Large intestine (tissue), 3 donors: Measurements from ENCODE around the gene JMJD8. TPM values are rescaled to one million over a fixed set of nuclear protein-coding genes. Genes with fewer than 3 reads are reported as not detected.

Experiments
- DNase-seq, 2 donors: peaks; one replicate each; pipeline versions ENCODE4 v3.0.0 to v3.0.0-alpha.2; 2013
- H3K27ac ChIP-seq: one replicate; pipeline ENCODE4 v1.5.1; 2013; ENCODE audit warnings: low read length
- H3K27me3 ChIP-seq: 2 replicates; pipeline ENCODE4 v1.6.1; 2013; ENCODE audit warnings: low read length; ENCODE audit not compliant: control insufficient read depth, insufficient read depth
- H3K36me3 ChIP-seq: 2 replicates; pipeline ENCODE4 v1.6.1; 2013; ENCODE audit warnings: low read length; ENCODE audit not compliant: control insufficient read depth, insufficient read depth
- H3K4me1 ChIP-seq: one replicate; pipeline ENCODE4 v1.6.1; 2013; ENCODE audit warnings: low read length; ENCODE audit not compliant: control insufficient read depth, insufficient read depth
- H3K4me3 ChIP-seq: one replicate; pipeline ENCODE4 v1.5.1; 2013; ENCODE audit warnings: low read length
- H3K9me3 ChIP-seq: one replicate; pipeline ENCODE4 v1.6.1; 2013; ENCODE audit warnings: mild to moderate bottlenecking, low read depth, low read length, moderate library complexity; ENCODE audit not compliant: control insufficient read depth
- WGBS: methylation state at CpG from one replicate; pipeline ENCODE4 v1.1.5; 2013; ENCODE audit warnings: low lambda C conversion rate; ENCODE audit not compliant: insufficient coverage; 5-methylcytosine and 5-hydroxymethylcytosine counted together
- polyA plus RNA-seq: library from polyadenylated mRNA; unstranded; fragments of 120-200 nt; gene quantifications from one replicate; pipeline ENCODE4 v1.2.1, GENCODE V29; 2013

The JMJD8 gene
- polyA plus RNA-seq, 1 donor: 38.9 TPM

GRCh38 chr16:635573-636205, 48.4 kb downstream of the JMJD8 start:
- Histone ChIP-seq H3K9me3 (peaks cover 3% of the 10 kb centered on the region), H3K36me3 (peaks cover 8% of the 10 kb centered on the region), H3K27ac (peak overlapping the region; percentile 97), H3K4me1 (peaks cover 22% of the 10 kb centered on the region), H3K27me3 (peaks cover 3% of the 10 kb centered on the region), H3K4me3 (peak overlapping the region; percentile 78)
- peak in 1 of 2 donors; percentile 17 for DNase-seq
- no CpG with 5 or more reads among the region's 55 CpGs for WGBS

- Histone ChIP-seq H3K4me3 (peak overlapping the region; percentile 78), H3K9me3 (peaks cover 3% of the 10 kb centered on the region), H3K27ac (no peak overlapping the region), H3K27me3 (peaks cover 3% of the 10 kb centered on the region), H3K36me3 (peaks cover 8% of the 10 kb centered on the region), H3K4me1 (peaks cover 25% of the 10 kb centered on the region)
- DNase-seq: no peak
- WGBS: no CpG with 5 or more reads among the region's 7 CpGs
Measured at GRCh38 chr16:634996-635395, 49.1 kb downstream of the JMJD8 start.

GRCh38 chr16:634051-634670, 50.0 kb downstream of the JMJD8 start:
- Histone ChIP-seq H3K9me3 (peaks cover 3% of the 10 kb centered on the region), H3K4me1 (peaks cover 30% of the 10 kb centered on the region), H3K27ac (no peak overlapping the region), H3K4me3 (no peak overlapping the region), H3K36me3 (peaks cover 11% of the 10 kb centered on the region), H3K27me3 (peaks cover 3% of the 10 kb centered on the region)
- no CpG with 5 or more reads among the region's 22 CpGs for WGBS
- DNase-seq: no peak

- Histone ChIP-seq H3K9me3 (peaks cover 3% of the 10 kb centered on the region), H3K36me3 (peaks cover 16% of the 10 kb centered on the region), H3K4me3 (no peak overlapping the region), H3K27me3 (peaks cover 3% of the 10 kb centered on the region), H3K4me1 (peaks cover 30% of the 10 kb centered on the region), H3K27ac (no peak overlapping the region)
- whole genome bisulfite sequencing: no CpG with 5 or more reads among the region's 74 CpGs
- no peak for DNase-seq
Measured at GRCh38 chr16:633336-634050, 50.6 kb downstream of the JMJD8 start.

GRCh38 chr16:632486-633335, 51.4 kb downstream of the JMJD8 start:
- Histone ChIP-seq H3K9me3 (peaks cover 3% of the 10 kb centered on the region), H3K4me1 (peaks cover 28% of the 10 kb centered on the region)
- WGBS: no CpG with 5 or more reads among the region's 67 CpGs

GRCh38 chr16:631808-632358, 52.3 kb downstream of the JMJD8 start:
- 9% methylated on average over 2 of the region's 9 CpGs for WGBS
- Histone ChIP-seq H3K4me1 (peaks cover 22% of the 10 kb centered on the region), H3K27ac (no peak overlapping the region), H3K9me3 (peaks cover 3% of the 10 kb centered on the region), H3K36me3 (peaks cover 30% of the 10 kb centered on the region), H3K27me3 (peaks cover 3% of the 10 kb centered on the region), H3K4me3 (no peak overlapping the region)
- no peak for DNase-seq

More at GRCh38 chr16:632486-633335, 51.4 kb downstream of the JMJD8 start:
- DNase-seq: no peak
- Histone ChIP-seq H3K4me3 (no peak overlapping the region), H3K27ac (no peak overlapping the region), H3K36me3 (peaks cover 22% of the 10 kb centered on the region), H3K27me3 (peaks cover 3% of the 10 kb centered on the region)

Other genes starting within 250 kb of the JMJD8 start
- gene CAPN15, start 156.6 kb downstream of the JMJD8 start, polyA plus RNA-seq: 45.6 TPM
- not detected for gene PRR35, start 123.9 kb downstream of the JMJD8 start, polyA plus RNA-seq
- gene NHLRC4, start 117.3 kb downstream of the JMJD8 start, polyA plus RNA-seq: 2.0 TPM
- gene PIGQ, start 114.4 kb downstream of the JMJD8 start, polyA plus RNA-seq: 23.6 TPM
- gene RAB40C, start 94.3 kb downstream of the JMJD8 start, polyA plus RNA-seq: 27.1 TPM
- gene WFIKKN1, start 53.3 kb downstream of the JMJD8 start, polyA plus RNA-seq: 1.6 TPM
- gene METTL26, start 48.0 kb downstream of the JMJD8 start, polyA plus RNA-seq: 59.1 TPM
- gene MCRIP2, start 42.5 kb downstream of the JMJD8 start, polyA plus RNA-seq: 43.3 TPM
- gene WDR90, start 35.0 kb downstream of the JMJD8 start, polyA plus RNA-seq: 43.9 TPM
- gene RHOT2, start 16.2 kb downstream of the JMJD8 start, polyA plus RNA-seq: 105 TPM
- 2.6 TPM for gene RHBDL1, start 8.7 kb downstream of the JMJD8 start, polyA plus RNA-seq
- 65.9 TPM for gene STUB1, start 3.9 kb downstream of the JMJD8 start, polyA plus RNA-seq
- gene WDR24, start 6.1 kb upstream of the JMJD8 start, polyA plus RNA-seq: 10.5 TPM
- 3.8 TPM for gene FBXL16, start 21.5 kb upstream of the JMJD8 start, polyA plus RNA-seq
- 18.9 TPM for gene METRN, start 30.8 kb upstream of the JMJD8 start, polyA plus RNA-seq
- 23.0 TPM for gene ANTKMT, start 36.8 kb upstream of the JMJD8 start, polyA plus RNA-seq
- 1.9 TPM for gene CCDC78, start 42.1 kb upstream of the JMJD8 start, polyA plus RNA-seq
- gene HAGHL, start 42.8 kb upstream of the JMJD8 start, polyA plus RNA-seq: 9.1 TPM
- 31.3 TPM for gene CIAO3, start 56.7 kb upstream of the JMJD8 start, polyA plus RNA-seq
- gene MSLN, start 76.4 kb upstream of the JMJD8 start, polyA plus RNA-seq: 62.0 TPM
- 18.0 TPM for gene RPUSD1, start 104.0 kb upstream of the JMJD8 start, polyA plus RNA-seq
- 19.1 TPM for gene CHTF18, start 104.3 kb upstream of the JMJD8 start, polyA plus RNA-seq
- gene GNG13, start 116.4 kb upstream of the JMJD8 start, polyA plus RNA-seq: 0.81 TPM